Left lung (tissue), 10 donors: ENCODE measurements around the gene STIM1. TPM values are rescaled to one million over a fixed set of nuclear protein-coding genes. Genes with fewer than 3 reads are reported as not detected.
A peak's percentile ranks its signal among the peaks of the same experiment; 100 is the strongest.

Source experiments
- ATAC-seq: fragments of 200-7000 bp; cut with Tn5 transposase; one replicate; pipeline ENCODE4 v1.9.1; 2020; ENCODE audit warnings: moderate library complexity
- DNase-seq, 4 donors: peaks; one replicate each; pipeline ENCODE4 v3.0.0-alpha.2; 2013 to 2020
- H3K27ac ChIP-seq, 2 donors: fragments of 200-600 bp; sonication (generic) in 1 of 2; one replicate each; pipeline versions ENCODE4 v1.5.0 to v1.8.0; 2020 to 2021
- H3K27me3 ChIP-seq, 2 donors: fragments of 200-600 bp; sonication (generic) in 1 of 2; one replicate each; pipeline versions ENCODE4 v1.5.0 to v1.8.0; 2020 to 2021
- H3K36me3 ChIP-seq, 2 donors: fragments of 200-600 bp; sonication (generic) in 1 of 2; one replicate each; pipeline versions ENCODE4 v1.5.0 to v1.8.0; 2020 to 2021
- H3K4me1 ChIP-seq, 2 donors: fragments of 200-600 bp; one replicate each; pipeline ENCODE4 v1.8.0; 2021
- H3K4me3 ChIP-seq, 2 donors: fragments of 200-600 bp; sonication (generic) in 1 of 2; one replicate each; pipeline versions ENCODE4 v1.5.0 to v1.8.0; 2020 to 2021; ENCODE audit warnings: mild to moderate bottlenecking in 1 of 2
- H3K9me3 ChIP-seq, 2 donors: fragments of 200-600 bp; sonication (generic) in 1 of 2; one replicate each; pipeline versions ENCODE4 v1.5.0 to v1.8.0; 2020 to 2021
- CTCF ChIP-seq, 2 donors: fragments of 200-600 bp; sonication (generic) in 1 of 2; IDR thresholded peaks; one replicate each; pipeline versions ENCODE4 v1.5.0 to v1.8.0; 2021; ENCODE audit warnings: antibody characterized with exemption in 2 of 2
- intact Hi-C, 2 donors: fragments of 100-400 bp; cut with DNase I; formaldehyde crosslinking; loops; one replicate each; pipeline versions ENCODE4 v1.11.2 to v1.14.2; 2022
- polyA plus RNA-seq, 6 donors: library from polyadenylated mRNA; unstranded; fragments of 120-200 nt; gene quantifications; one replicate each; pipeline ENCODE4 v1.2.1, GENCODE V29; 2013; ENCODE audit not compliant: insufficient read length in 6 of 6
- total RNA-seq, 2 donors: library from RNA; stranded (reverse); fragmentation: NEBNext Ultra II Directional; extraction: Animal tissue kit (Norgen Biotek cat#: 25700); gene quantifications; one replicate each; pipeline ENCODE4 v1.2.1, GENCODE V29; 2021
- donor health status: DM: no; HTN: yes; CAD: no.
- donor health status: DM: no; HTN: no; CAD: no.

STIM1 gene
- total and polyA plus RNA-seq, 8 donors, result 38.9 to 56.0 (median 49.8) TPM

- DNase-seq (no peak), ATAC-seq (no peak)
- Histone ChIP-seq H3K27ac (no peak overlapping the region), H3K36me3 (no peaks in the 10 kb centered on the region), H3K27me3 (no peaks in the 10 kb centered on the region), H3K9me3 (no peaks in the 10 kb centered on the region), H3K4me1 (peaks cover 0 to 38% of the 10 kb centered on the region in 2 donors), H3K4me3 (no peak overlapping the region)
- no peak for TF ChIP-seq CTCF (IDR thresholded peaks at IDR 0.05)
- intact Hi-C loops, result no loop called here
These were observed 66.6 kb downstream of the STIM1 start for GRCh38 chr11:3922056-3922455.

- Histone ChIP-seq H3K4me3 (no peak overlapping the region), H3K27me3 (no peaks in the 10 kb centered on the region), H3K36me3 (no peaks in the 10 kb centered on the region), H3K27ac (no peak overlapping the region), H3K9me3 (no peaks in the 10 kb centered on the region), H3K4me1 (peaks cover 0 to 30% of the 10 kb centered on the region in 2 donors)
- ATAC-seq, result no peak
- TF ChIP-seq CTCF (IDR thresholded peaks at IDR 0.05), result no peak
- no peak for DNase-seq
- intact Hi-C loops, result no loop called here
These were observed 70.0 kb downstream of the STIM1 start for GRCh38 chr11:3925513-3925912.

GRCh38 chr11:3926458-3927095, 71.1 kb downstream of the STIM1 start:
- H3K4me3 ChIP-seq, result no peak overlapping the region
- H3K36me3 ChIP-seq, result no peaks in the 10 kb centered on the region
- no peak for TF ChIP-seq CTCF (IDR thresholded peaks at IDR 0.05)
- no peaks in the 10 kb centered on the region for H3K9me3 ChIP-seq
- DNase-seq, result no peak
- peaks cover 0 to 22% of the 10 kb centered on the region in 2 donors for H3K4me1 ChIP-seq
- no peak overlapping the region for H3K27ac ChIP-seq
- no peaks in the 10 kb centered on the region for H3K27me3 ChIP-seq
- peak; percentile 24 for ATAC-seq
- intact Hi-C loops, result no loop called here

- no peaks in the 10 kb centered on the region for H3K27me3 ChIP-seq
These were observed 71.8 kb downstream of the STIM1 start for GRCh38 chr11:3927129-3927796.

More at GRCh38 chr11:3927129-3927796, 71.8 kb downstream of the STIM1 start:
- no peaks in the 10 kb centered on the region for H3K36me3 ChIP-seq
- no peak overlapping the region for H3K27ac ChIP-seq
- ATAC-seq, result no peak
- intact Hi-C loops, result no loop called here
- no peaks in the 10 kb centered on the region for H3K9me3 ChIP-seq
- no peak overlapping the region for H3K4me3 ChIP-seq
- H3K4me1 ChIP-seq, result peaks cover 0 to 25% of the 10 kb centered on the region in 2 donors
- DNase-seq, result no peak
- TF ChIP-seq CTCF (IDR thresholded peaks at IDR 0.05), result no peak
